GM18520 (cell line): ENCODE measurements around the gene UGT1A3.

Experiments used
- ATAC-seq: cut with Tn5 transposase; IDR thresholded peaks from one replicate; pipeline ENCODE4 v1.9.1; 2021; ENCODE audit not compliant: unreplicated experiment

Gene UGT1A3

DNA sequence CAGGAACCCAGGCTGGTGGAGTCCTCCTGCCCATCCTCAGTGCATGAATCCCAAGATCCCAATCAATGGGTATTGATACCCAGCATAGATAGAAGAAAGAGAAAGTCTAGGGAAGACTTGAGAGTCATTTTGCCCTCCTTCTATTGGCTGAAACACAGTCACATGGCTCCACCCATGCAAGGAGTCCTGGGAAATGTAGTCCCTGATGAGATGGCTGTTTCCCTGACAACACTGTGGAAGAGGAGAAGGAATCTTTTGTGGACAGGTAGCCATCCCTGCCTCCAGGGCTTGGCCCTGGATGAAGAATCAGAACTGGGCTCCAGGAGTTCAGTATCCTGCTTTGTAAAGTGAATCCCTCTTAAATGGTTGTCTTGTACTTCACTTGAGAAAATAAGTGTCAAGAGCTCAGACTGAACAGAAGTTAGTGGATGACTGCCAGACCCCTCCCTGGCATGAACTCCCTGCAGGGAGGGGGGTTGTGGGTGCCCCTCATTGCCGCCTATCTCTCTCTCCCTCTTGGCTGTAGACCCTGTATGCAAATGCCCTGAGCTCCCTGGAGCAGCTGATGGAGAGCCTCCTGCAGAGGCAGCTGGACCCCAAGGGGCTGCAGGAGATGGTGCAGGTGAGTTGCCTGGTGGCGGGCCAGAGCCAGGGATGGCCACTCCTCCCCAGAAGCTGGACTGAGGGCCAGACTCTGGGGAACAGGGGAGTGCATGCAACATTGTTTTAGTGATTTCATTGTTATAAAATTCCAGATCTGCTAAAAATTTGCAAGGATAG, 85.4 kb downstream of the UGT1A3 start:
- ATAC-seq, result no peak

- no peak for ATAC-seq
These were observed 87.0 kb downstream of the UGT1A3 start for GRCh38 chr2:233815861-233816260.

DNA sequence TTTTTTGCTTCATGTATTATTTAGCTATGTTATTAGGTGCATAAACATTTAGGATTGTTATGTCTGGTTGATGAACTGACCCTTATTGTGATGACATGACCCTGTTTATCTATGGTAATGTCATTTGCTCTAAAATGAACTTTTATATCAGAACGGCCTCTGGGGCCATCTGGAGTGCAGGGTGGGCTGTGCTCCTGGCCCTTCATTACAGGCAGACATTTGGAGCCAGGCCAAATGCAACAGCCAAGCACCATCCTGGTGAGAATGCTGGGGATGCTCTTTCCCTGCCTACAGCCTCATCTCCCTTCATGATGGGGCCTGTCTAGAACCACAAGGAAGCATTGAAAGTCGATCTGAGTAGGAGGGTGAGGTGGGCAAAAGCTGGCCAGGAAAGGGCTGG, 87.5 kb downstream of the UGT1A3 start:
- no peak for ATAC-seq

DNA sequence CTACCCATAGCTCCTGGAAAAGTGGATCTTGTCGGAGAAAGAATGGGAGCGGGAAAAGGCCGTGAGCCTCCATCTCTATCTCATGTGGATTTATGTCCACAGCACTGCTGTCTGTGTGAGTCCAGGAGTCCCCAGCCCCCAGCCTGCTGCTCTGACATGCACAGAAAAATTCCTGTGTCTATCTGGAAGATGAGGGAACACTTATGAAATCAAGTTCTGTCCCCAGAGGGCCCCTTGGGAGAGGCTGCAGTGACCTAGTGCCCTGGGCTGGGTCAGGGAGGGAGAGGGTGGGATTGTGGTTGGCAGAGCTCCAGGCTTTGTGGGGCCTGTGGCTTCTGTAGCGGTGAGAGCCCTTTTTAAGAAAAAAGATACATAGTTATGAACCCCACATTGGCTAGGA, 87.9 kb downstream of the UGT1A3 start:
- no peak for ATAC-seq

GRCh38 chr2:233817361-233817911, 88.6 kb downstream of the UGT1A3 start:
- no peak for ATAC-seq

- no peak for ATAC-seq
These were observed 89.3 kb downstream of the UGT1A3 start for GRCh38 chr2:233817995-233818638.

DNA sequence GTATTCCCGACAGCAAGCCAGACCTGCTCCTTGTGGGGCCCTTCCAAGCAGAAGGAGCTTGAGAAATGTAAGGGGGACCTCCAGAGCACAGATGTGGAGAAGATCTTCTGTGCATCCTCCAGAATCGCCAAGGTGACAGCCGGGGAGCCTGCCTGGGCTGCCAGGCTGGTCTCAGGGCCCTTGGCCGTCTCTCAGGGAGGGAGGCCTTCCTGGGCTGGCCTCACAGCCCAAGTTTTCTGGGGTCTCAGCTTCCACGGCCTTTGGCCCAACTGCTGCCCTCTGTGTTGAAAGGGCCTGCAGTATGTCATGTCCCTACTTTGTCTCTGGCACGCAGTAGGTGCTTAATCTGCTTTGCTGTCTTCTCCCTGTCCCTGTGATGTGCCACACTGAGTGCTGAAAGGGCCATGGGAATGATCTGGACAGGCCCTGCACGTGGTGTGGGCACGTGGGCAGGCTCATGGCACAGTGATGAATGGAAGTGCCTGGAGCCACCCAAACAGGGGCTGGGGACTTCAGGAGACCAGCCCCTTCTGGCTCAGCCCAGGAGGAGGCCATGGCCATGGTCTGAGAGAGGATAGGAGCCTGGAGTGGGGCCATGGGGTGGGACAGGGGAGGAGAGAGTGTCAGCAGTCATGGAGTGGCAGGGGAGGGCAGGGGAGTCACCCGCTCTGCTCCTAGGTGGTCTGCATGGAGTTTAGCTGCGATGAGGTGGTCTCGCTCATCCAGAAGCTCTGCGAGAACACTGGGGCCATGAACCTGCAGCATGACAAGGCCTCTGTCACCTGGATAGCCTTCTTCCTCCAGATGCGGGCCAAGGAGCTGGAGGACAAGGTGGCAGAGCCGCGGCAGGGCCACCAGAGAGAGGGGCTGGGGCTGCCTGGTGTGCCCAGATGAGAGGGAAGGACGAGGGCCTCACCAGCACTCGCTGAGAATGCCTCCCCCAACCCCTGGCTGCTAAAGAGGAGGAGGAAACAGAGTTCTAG, 90.1 kb downstream of the UGT1A3 start:
- no peak for ATAC-seq

GRCh38 chr2:233819884-233820773, 91.3 kb downstream of the UGT1A3 start:
- ATAC-seq, result no peak

GRCh38 chr2:233820774-233821105, 91.9 kb downstream of the UGT1A3 start:
- ATAC-seq, result no peak

DNA sequence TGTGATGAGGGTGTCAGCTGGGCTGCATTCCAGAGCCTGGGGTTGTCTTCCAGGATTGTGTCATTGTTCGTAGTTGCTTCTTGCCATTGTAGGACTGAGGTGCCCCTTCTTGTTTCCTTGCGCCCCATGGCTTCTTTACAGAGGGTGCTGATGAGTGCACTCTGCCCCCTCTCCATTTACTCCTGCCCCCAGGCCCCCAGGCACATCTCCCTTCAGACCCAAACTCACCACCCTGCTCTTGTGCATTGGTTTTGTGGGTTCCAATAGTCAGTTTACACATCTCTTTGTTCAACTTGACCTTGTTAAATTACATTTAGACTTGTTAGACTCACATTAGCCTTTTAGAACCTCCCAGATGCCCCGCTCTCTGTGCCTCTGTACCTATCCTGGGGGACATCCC, 92.4 kb downstream of the UGT1A3 start:
- no peak for ATAC-seq

- no peak for ATAC-seq
These were observed 92.9 kb downstream of the UGT1A3 start for GRCh38 chr2:233821709-233822100.

DNA sequence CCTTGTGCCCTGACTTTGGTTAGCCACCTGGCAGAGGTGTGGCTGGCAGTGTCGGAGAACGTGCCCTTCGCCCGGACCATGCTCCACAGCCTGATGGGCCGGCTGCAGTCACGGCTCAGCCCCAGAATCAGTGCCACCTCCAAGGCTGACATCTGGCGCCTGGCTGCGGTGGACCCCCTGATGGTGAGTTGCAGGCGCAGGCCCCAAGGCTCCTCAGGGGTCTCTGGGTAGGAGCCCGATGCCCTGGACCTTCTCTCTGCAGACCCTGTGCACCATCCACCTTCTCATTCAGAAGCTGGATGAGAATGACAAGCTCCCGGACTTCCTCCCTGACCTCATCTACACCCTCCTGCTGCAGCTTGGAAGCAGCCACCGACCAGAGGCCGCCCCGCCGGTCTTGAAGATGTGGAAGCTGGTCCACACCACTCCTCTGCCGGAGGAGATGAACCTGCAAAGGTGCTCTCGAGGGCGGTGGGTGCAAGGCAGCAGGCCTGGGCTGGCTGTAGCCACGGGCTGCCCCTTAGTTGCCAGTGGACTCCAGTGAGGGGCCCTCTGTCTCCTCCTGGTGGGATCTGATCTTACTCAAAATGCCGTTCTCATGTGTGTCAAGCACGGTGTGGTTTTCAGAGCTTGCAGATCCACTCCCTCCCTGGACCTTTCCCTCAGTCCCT, 93.4 kb downstream of the UGT1A3 start:
- no peak for ATAC-seq
